Pancreas (tissue), 10 donors: ENCODE results near the gene DACH1. TPM values are rescaled to one million over a fixed set of nuclear protein-coding genes. Genes with fewer than 3 reads are reported as not detected.

ENCODE experiments used
- ATAC-seq, 4 donors: fragments of 200-7000 bp; cut with Tn5 transposase; one replicate each; pipeline versions ENCODE4 v1.8.0 to v1.9.1; 2020; ENCODE audit warnings: mild to moderate bottlenecking in 4 of 4, moderate library complexity in 4 of 4
- DNase-seq, 6 donors: peaks; one replicate each; pipeline ENCODE4 v3.0.0-alpha.2; 2020
- FAIRE-seq: peaks from 2 replicates; lab custom pipeline; 2012; peaks lifted over from hg19 to GRCh38; lab: Jason Lieb, UNC
- H3K27ac ChIP-seq, 4 donors: fragments of 200-600 bp; sonication (generic); 1 replicate in 3 of 4; 2 replicates in 1 of 4; pipeline versions ENCODE4 v1.5.0 to v1.8.0; 2020
- H3K27me3 ChIP-seq, 4 donors: fragments of 200-600 bp; one replicate each; pipeline ENCODE4 v1.8.0; 2021
- H3K36me3 ChIP-seq, 3 donors: fragments of 200-600 bp; sonication (generic) in 1 of 3; one replicate each; pipeline versions ENCODE4 v1.5.0 to v1.8.0; 2020 to 2021
- H3K4me1 ChIP-seq, 3 donors: fragments of 200-600 bp; one replicate each; pipeline ENCODE4 v1.8.0; 2021
- H3K4me3 ChIP-seq, 4 donors: fragments of 200-600 bp; sonication (generic) in 2 of 4; one replicate each; pipeline versions ENCODE4 v1.5.0 to v1.8.0; 2020 to 2021
- H3K9me3 ChIP-seq, 4 donors: fragments of 200-600 bp; one replicate each; pipeline ENCODE4 v1.8.0; 2021
- CTCF ChIP-seq, 4 donors: fragments of 200-600 bp; sonication (generic) in 3 of 4; IDR thresholded peaks; one replicate each; pipeline versions ENCODE4 v1.5.0 to v1.8.0; 2021; ENCODE audit warnings: antibody characterized with exemption in 4 of 4
- WGBS, 2 donors: extraction: QIAGEN DNeasy Blood & Tissue Kit; methylation state at CpG; one replicate each; pipeline ENCODE4 v1.1.7; 2013; 5-methylcytosine and 5-hydroxymethylcytosine counted together
- intact Hi-C, 3 donors: fragments of 100-400 bp; cut with DNase I; formaldehyde crosslinking; loops; one replicate each; pipeline versions ENCODE4 v1.11.1 to v1.14.2; 2022
- polyA plus RNA-seq, 2 donors: library from polyadenylated mRNA; stranded (reverse); fragments of 200-250 nt; gene quantifications; one replicate each; pipeline ENCODE4 v1.2.3, GENCODE V29; 2013
- total RNA-seq, 6 donors: library from RNA; stranded (reverse); fragmentation: NEBNext Ultra II Directional in 4 of 6; extraction: Animal tissue kit (Norgen Biotek cat#: 25700) in 4 of 6; gene quantifications; one replicate each; pipeline versions ENCODE4 v1.2.1 to v1.2.4, GENCODE V29; 2021 to 2023
- donor health status: healthy with polysubstance abuse.
- donor health status: DM: no; HTN: no; CAD: no; lungs with moderate emphysema.
- donor health status: DM: no; HTN: no; CAD: no.
- donor health status: control.
- donor health status: control.
- donor health status: Bipolar disorder and iron deficiency.
- donor health status: DM: yes; HTN: yes; CAD: no.
- donor health status: DM: no; HTN: no; CAD: no.
- donor health status: DM: no; HTN: no; CAD: no.
- donor health status: DM: yes; HTN: yes; CAD: no.

DACH1 gene
- total and polyA plus RNA-seq, 8 donors: 0.73 to 5.5 (median 1.7) TPM

DNA sequence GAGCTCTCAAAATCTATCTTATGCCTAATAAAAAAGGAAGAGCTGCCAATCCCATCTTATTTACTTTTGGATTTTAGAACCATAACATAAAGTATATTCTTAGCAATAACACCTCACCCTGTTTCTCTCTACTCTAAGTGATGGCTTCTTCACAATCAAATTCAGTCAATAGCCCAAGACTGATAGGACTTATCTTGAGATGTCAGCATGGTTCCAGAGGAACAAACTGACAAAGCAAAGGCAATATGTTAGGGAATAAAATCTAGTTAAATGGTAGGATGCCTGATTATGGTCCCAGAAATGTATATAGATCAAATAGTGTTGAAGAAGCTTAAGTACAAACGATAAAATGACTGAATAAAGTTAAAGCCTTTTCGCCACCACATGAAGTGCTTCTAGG, 36.3 kb downstream of the DACH1 start:
- no peaks in the 10 kb centered on the region for H3K36me3 ChIP-seq
- no peak overlapping the region for H3K27ac ChIP-seq
- WGBS, 2 donors: 90 to 92% methylated on average over 2 of the region's 2 CpGs
- H3K9me3 ChIP-seq: no peaks in the 10 kb centered on the region
- H3K4me1 ChIP-seq: no peaks in the 10 kb centered on the region
- ATAC-seq (no peak), FAIRE-seq (no peak), DNase-seq (no peak)
- intact Hi-C loops: no loop called here
- TF ChIP-seq CTCF (IDR thresholded peaks at IDR 0.05): no peak
- H3K4me3 ChIP-seq: no peak overlapping the region
- H3K27me3 ChIP-seq: peaks cover 0 to 5% (median 0%) of the 10 kb centered on the region in 4 donors

DNA sequence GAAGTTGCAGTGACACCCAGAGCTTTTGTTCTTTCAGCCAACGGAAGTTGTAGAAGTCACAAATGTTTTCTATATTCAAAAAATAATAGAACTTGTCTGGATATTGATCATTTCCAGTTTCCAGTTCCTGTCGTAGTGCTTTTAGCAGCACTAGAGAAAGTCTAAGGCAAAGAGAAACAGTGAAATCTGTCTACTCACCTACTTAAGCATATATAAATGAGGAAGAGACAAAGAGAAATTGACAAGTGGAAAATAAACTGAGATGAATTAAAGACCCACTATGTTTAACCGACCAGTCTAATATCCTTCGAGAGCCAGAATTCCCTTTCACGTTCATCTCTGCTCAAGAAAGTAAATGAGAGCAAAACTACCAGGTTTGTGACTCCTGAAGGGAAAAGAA, 36.7 kb downstream of the DACH1 start:
- Histone ChIP-seq H3K27ac (no peak overlapping the region), H3K9me3 (no peaks in the 10 kb centered on the region), H3K27me3 (peaks cover 0 to 5% (median 0%) of the 10 kb centered on the region in 4 donors), H3K4me3 (no peak overlapping the region), H3K36me3 (no peaks in the 10 kb centered on the region), H3K4me1 (no peaks in the 10 kb centered on the region)
- TF ChIP-seq CTCF (IDR thresholded peaks at IDR 0.05): no peak
- intact Hi-C loops: no loop called here
- ATAC-seq (no peak), DNase-seq (no peak), FAIRE-seq (no peak)
- 60 to 74% methylated on average over 5 of the region's 5 CpGs for WGBS, 2 donors

DNA sequence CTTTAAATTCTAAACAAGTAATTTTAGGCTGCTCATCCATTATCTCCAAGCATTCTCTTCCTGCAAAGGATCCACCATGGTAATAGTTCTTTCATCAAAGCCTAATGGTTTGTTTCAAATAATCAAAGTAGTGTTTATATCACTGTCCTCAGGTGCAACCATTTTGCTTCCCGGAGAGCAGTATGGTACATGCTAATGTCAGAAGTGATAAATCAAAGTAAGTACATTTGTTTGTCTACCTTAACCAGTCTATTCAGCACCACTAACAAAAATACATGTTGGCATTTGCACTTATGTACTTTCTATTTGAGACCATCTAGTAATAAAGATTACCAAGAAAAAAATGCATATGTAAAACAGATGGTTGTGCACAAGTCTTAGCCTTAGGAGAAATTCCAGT, 37.5 kb downstream of the DACH1 start:
- H3K4me3 ChIP-seq: no peak overlapping the region
- DNase-seq: no peak
- peaks cover 0 to 5% (median 0%) of the 10 kb centered on the region in 4 donors for H3K27me3 ChIP-seq
- 79 to 87% methylated on average over 1 of the region's 1 CpG for WGBS, 2 donors
- no peak for FAIRE-seq
- TF ChIP-seq CTCF (IDR thresholded peaks at IDR 0.05): no peak
- no peaks in the 10 kb centered on the region for H3K36me3 ChIP-seq
- H3K9me3 ChIP-seq: no peaks in the 10 kb centered on the region
- H3K4me1 ChIP-seq: no peaks in the 10 kb centered on the region
- no peak for ATAC-seq
- H3K27ac ChIP-seq: no peak overlapping the region
- intact Hi-C loops: no loop called here

- FAIRE-seq: no peak
- no peaks in the 10 kb centered on the region for H3K9me3 ChIP-seq
- H3K27ac ChIP-seq: no peak overlapping the region
- no peak for ATAC-seq
- no peak for TF ChIP-seq CTCF (IDR thresholded peaks at IDR 0.05)
- H3K4me1 ChIP-seq: no peaks in the 10 kb centered on the region
- H3K4me3 ChIP-seq: no peak overlapping the region
- intact Hi-C loops: no loop called here
- peaks cover 0 to 5% (median 0%) of the 10 kb centered on the region in 4 donors for H3K27me3 ChIP-seq
- H3K36me3 ChIP-seq: no peaks in the 10 kb centered on the region
- 80 to 92% methylated on average over 2 of the region's 2 CpGs for WGBS, 2 donors
- DNase-seq: no peak
Measured at GRCh38 chr13:71828564-71828963, 38.4 kb downstream of the DACH1 start.

DNA sequence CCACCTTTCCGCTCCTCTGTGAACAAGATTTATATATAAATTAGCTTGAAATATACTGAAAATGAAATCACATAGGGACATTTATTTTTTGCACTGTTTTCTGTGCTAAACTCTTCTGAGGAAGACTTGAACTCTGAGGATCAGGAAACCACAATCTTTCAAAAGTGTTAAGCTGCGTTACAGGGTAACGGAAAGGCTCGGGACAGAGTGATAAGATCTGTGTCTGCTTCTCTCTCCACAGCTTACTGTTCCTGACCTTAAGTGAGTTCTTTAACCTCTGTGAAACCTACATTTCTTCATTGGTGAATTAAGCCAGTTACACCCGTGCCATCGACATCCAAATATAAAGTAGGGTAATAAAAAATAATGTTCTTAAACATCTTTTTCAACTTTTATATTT, 38.9 kb downstream of the DACH1 start:
- no peaks in the 10 kb centered on the region for H3K4me1 ChIP-seq
- no peaks in the 10 kb centered on the region for H3K9me3 ChIP-seq
- H3K27ac ChIP-seq: no peak overlapping the region
- peak in 1 of 4 donors; percentile 29 for ATAC-seq
- no peak for FAIRE-seq
- H3K36me3 ChIP-seq: no peaks in the 10 kb centered on the region
- TF ChIP-seq CTCF (IDR thresholded peaks at IDR 0.05): no peak
- intact Hi-C loops: no loop called here
- H3K4me3 ChIP-seq: no peak overlapping the region
- peaks cover 0 to 5% (median 0%) of the 10 kb centered on the region in 4 donors for H3K27me3 ChIP-seq
- 39 to 41% methylated on average over 6 of the region's 6 CpGs for WGBS, 2 donors
- DNase-seq: no peak
